GM12865 (cell line): Measurements from ENCODE around the gene MPP1.

Experiments used
- DNase-seq: peaks from one replicate; pipeline ENCODE4 v3.0.0; 2010; ENCODE audit warnings: low read depth
- H3K4me3 ChIP-seq: 2 replicates; pipeline ENCODE4 v1.5.1; 2011; ENCODE audit warnings: mild to moderate bottlenecking, low read depth, low read length, control low read depth
- CTCF ChIP-seq: IDR thresholded peaks from 2 replicates; pipeline ENCODE4 v1.5.1; 2011; ENCODE audit warnings: low read length, control low read depth, low read depth, inconsistent platforms; ENCODE audit not compliant: insufficient read depth; ENCODE audit errors: missing control alignments

MPP1 gene

GRCh38 chrX:154775419-154776349, 29.6 kb downstream of the MPP1 start:
- TF ChIP-seq CTCF, result no peak
- peak; percentile 6 for DNase-seq
- no peak overlapping the region for H3K4me3 ChIP-seq

GRCh38 chrX:154774622-154775021, 30.7 kb downstream of the MPP1 start:
- no peak for TF ChIP-seq CTCF
- H3K4me3 ChIP-seq, result no peak overlapping the region
- DNase-seq, result no peak

GRCh38 chrX:154762537-154763296, 42.6 kb downstream of the MPP1 start, which contains the start of gene DKC1:
TSS of gene DKC1 (plus strand) at chrX:154762864. CDS start at chrX:154762966, 102 bp downstream.
- TF ChIP-seq CTCF, result no peak
- H3K4me3 ChIP-seq, result peak within 1 kb of the TSS; percentile 73
- DNase-seq, result peak; percentile 98

GRCh38 chrX:154761977-154762536, 43.2 kb downstream of the MPP1 start:
- peak overlapping the region; percentile 59 for H3K4me3 ChIP-seq
- no peak for TF ChIP-seq CTCF
- peak; percentile 13 for DNase-seq

- no peak for DNase-seq
- TF ChIP-seq CTCF, result no peak
- no peak overlapping the region for H3K4me3 ChIP-seq
These were observed 46.6 kb downstream of the MPP1 start for GRCh38 chrX:154758696-154759095.

GRCh38 chrX:154751669-154752271, 53.5 kb downstream of the MPP1 start:
- DNase-seq, result no peak
- TF ChIP-seq CTCF, result no peak
- H3K4me3 ChIP-seq, result no peak overlapping the region
